ENCODE data around the gene DISC1.

DNA sequence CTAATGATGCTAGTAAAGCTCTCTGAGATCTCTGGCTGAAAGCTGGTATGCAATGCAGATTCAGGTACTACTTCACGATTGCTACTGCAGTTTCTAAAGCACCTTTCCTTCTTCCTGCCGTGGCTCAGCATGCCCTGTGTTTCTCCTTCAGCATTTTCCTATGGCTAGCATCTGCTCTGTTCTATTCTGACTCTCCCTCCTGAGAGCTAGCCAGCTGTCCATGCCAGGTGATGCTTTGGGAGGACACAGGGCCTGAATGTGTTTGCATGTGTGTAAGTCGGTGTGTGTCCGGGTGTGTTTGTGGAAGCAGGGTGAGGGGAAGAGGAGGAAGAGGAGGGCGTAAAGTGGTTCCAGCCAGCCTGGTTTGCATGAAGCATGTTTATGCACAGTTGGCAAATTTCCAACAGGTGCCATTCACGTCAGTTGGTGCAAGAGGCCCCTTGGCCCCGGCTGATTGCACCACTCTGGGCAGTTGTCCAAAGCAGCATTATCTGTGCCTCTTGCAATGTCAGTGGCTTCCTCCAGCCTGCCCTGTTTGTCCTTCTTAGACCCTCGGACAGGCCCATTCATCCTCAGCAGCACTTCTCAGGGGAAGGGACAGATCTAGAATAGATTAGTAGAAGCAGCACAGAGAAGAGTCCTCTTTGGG is 433.3 kb downstream of the DISC1 start:
- TF ChIP-seq, protein P1, sequence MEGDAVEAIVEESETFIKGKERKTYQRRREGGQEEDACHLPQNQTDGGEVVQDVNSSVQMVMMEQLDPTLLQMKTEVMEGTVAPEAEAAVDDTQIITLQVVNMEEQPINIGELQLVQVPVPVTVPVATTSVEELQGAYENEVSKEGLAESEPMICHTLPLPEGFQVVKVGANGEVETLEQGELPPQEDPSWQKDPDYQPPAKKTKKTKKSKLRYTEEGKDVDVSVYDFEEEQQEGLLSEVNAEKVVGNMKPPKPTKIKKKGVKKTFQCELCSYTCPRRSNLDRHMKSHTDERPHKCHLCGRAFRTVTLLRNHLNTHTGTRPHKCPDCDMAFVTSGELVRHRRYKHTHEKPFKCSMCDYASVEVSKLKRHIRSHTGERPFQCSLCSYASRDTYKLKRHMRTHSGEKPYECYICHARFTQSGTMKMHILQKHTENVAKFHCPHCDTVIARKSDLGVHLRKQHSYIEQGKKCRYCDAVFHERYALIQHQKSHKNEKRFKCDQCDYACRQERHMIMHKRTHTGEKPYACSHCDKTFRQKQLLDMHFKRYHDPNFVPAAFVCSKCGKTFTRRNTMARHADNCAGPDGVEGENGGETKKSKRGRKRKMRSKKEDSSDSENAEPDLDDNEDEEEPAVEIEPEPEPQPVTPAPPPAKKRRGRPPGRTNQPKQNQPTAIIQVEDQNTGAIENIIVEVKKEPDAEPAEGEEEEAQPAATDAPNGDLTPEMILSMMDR (conservative IDR thresholded peaks at IDR 0.05 in 1 of 2, IDR thresholded peaks at IDR 0.05 in 1 of 2; ENCODE audit: extremely low read depth in 1 of 2, insufficient read depth in 1 of 2, low read depth in 1 of 2, low read length in 2 of 2), result no peak
- TF ChIP-seq EZH2 (IDR thresholded peaks at IDR 0.05; ENCODE audit: borderline replicate concordance, low read length), result no peak
